ENCODE measurements around the gene GALNT16. TPM values are rescaled to one million over a fixed set of nuclear protein-coding genes. Genes with fewer than 3 reads are reported as not detected.
"Not testable (repeated sequence)": the region's sequence is repeated elsewhere in the genome, so short reads cannot be mapped to it uniquely, and the experiment has no call there.

The GALNT16 gene
- total RNA-seq (ENCODE audit: low replicate concordance) = 2.9 and 12.4 TPM in 2 replicates
- long read RNA-seq, partial matches to known transcripts = 1 of 2 reads
- long read RNA-seq, other reads (novel, unspliced or antisense) = 1 of 2 reads

GRCh38 chr14:69259527-69260189, at the start of gene GALNT16:
Gene GALNT16 (plus strand): TSS chr14:69260158. CDS start chr14:69260291, 133 bp downstream.
- Mint-ChIP-seq H3K4me3 (peak within 1 kb of the TSS; percentile 88), H3K27ac (no peak within 1 kb of the TSS), H3K4me1 (ENCODE audit: unreplicated experiment) (peaks cover 8% of the 10 kb centered on the region), H3K27me3 (peaks cover 55% of the 10 kb centered on the region), H3K9me3 (no peaks in the 10 kb centered on the region), H3K36me3 (no peaks in the 10 kb centered on the region)
- peak; percentile 81 for DNase-seq (ENCODE audit: extremely low spot score, unreplicated experiment)
- TF ChIP-seq CTCF (conservative IDR thresholded peaks at IDR 0.05) = peak; percentile 76

DNA sequence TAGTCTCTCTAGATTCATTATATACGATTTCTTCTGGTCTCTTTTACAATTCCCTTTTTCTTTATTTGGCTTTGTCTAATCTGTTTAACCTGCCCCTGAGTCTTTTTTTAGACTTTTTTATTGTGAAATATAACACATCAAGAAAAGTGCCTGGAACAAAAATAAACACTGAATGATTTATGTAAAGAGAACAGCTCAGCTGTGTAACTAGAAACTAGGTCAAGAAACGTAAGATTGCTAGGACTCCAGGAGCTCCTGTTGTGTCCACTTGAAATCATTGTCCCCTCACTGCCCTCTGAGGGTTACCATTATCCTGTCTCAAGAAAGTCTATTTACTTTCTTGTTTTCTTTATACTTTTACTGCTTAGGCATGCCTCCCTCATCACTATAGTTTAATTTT, 45.6 kb upstream of the GALNT16 start:
- Mint-ChIP-seq H3K4me1 (ENCODE audit: unreplicated experiment) (peaks cover 8% of the 10 kb centered on the region), H3K4me3 (no peak overlapping the region), H3K9me3 (no peaks in the 10 kb centered on the region), H3K27me3 (no peaks in the 10 kb centered on the region), H3K36me3 (peaks cover 22% of the 10 kb centered on the region), H3K27ac (no peak overlapping the region)
- DNase-seq (ENCODE audit: extremely low spot score, unreplicated experiment) = no peak
- TF ChIP-seq CTCF (conservative IDR thresholded peaks at IDR 0.05) = no peak

- H3K4me1 Mint-ChIP-seq (ENCODE audit: unreplicated experiment); DNase-seq (ENCODE audit: extremely low spot score, unreplicated experiment); H3K27me3 Mint-ChIP-seq; H3K27ac Mint-ChIP-seq; H3K4me3 Mint-ChIP-seq; H3K9me3 Mint-ChIP-seq: not testable (repeated sequence)
- H3K36me3 Mint-ChIP-seq = peaks cover 16% of the 10 kb centered on the region
Observed at GRCh38 chr14:69217663-69218062, 42.3 kb upstream of the GALNT16 start.

GRCh38 chr14:69224946-69225345, 35.0 kb upstream of the GALNT16 start:
- TF ChIP-seq CTCF (conservative IDR thresholded peaks at IDR 0.05) = no peak
- H3K27me3 Mint-ChIP-seq = no peaks in the 10 kb centered on the region
- no peak for DNase-seq (ENCODE audit: extremely low spot score, unreplicated experiment)
- peaks cover 4% of the 10 kb centered on the region for H3K4me1 Mint-ChIP-seq (ENCODE audit: unreplicated experiment)
- H3K4me3 Mint-ChIP-seq = no peak overlapping the region
- H3K36me3 Mint-ChIP-seq = peaks cover 4% of the 10 kb centered on the region
- no peaks in the 10 kb centered on the region for H3K9me3 Mint-ChIP-seq
- no peak overlapping the region for H3K27ac Mint-ChIP-seq

DNA sequence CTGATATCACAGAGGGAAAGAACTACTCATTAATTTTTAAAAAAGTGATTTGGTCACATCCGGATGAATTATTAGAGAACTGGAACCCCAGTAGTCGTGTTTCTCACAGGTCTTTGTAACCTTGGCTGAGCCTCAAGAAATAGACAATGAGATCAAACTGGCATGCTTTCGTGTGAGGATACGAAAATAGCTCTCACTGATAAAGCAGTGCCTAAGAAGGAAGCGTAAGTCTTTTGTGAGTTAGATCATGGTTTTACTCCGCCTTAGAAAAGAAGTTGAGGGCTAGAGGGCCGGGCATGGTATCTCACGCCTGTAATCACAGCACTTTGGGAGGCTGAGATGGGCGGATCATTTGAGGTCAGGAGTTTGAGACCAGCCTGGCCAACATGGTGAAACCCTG, 33.8 kb upstream of the GALNT16 start:
- no peak overlapping the region for H3K4me3 Mint-ChIP-seq
- DNase-seq (ENCODE audit: extremely low spot score, unreplicated experiment) = no peak
- no peaks in the 10 kb centered on the region for H3K27me3 Mint-ChIP-seq
- peaks cover 4% of the 10 kb centered on the region for H3K4me1 Mint-ChIP-seq (ENCODE audit: unreplicated experiment)
- no peak for TF ChIP-seq CTCF (conservative IDR thresholded peaks at IDR 0.05)
- H3K27ac Mint-ChIP-seq = no peak overlapping the region
- peaks cover 4% of the 10 kb centered on the region for H3K36me3 Mint-ChIP-seq
- no peaks in the 10 kb centered on the region for H3K9me3 Mint-ChIP-seq

GRCh38 chr14:69226736-69227135, 33.2 kb upstream of the GALNT16 start:
- Mint-ChIP-seq H3K4me1 (ENCODE audit: unreplicated experiment) (peaks cover 4% of the 10 kb centered on the region), H3K4me3 (no peak overlapping the region), H3K36me3 (peaks cover 8% of the 10 kb centered on the region), H3K9me3 (no peaks in the 10 kb centered on the region), H3K27ac (no peak overlapping the region), H3K27me3 (no peaks in the 10 kb centered on the region)
- TF ChIP-seq CTCF (conservative IDR thresholded peaks at IDR 0.05) = no peak
- DNase-seq (ENCODE audit: extremely low spot score, unreplicated experiment) = no peak
